GM21390 (cell line): ENCODE results near the gene IRS2.
"Not testable (repeated sequence)": the region's sequence is repeated elsewhere in the genome, so short reads cannot be mapped to it uniquely, and the experiment has no call there.

Experiments
- ATAC-seq: cut with Tn5 transposase; IDR thresholded peaks from one replicate; pipeline ENCODE4 v1.9.1; 2021; ENCODE audit not compliant: unreplicated experiment

The IRS2 gene

GRCh38 chr13:109735436-109735966 is 50.9 kb downstream of the IRS2 start:
- ATAC-seq = no peak

GRCh38 chr13:109734002-109734785 is 52.2 kb downstream of the IRS2 start:
- no peak for ATAC-seq

- ATAC-seq = no peak
Measured at GRCh38 chr13:109733550-109733949, 52.8 kb downstream of the IRS2 start.

GRCh38 chr13:109732470-109733170 is 53.8 kb downstream of the IRS2 start:
- not testable (repeated sequence) for ATAC-seq

- ATAC-seq = no peak
Measured at GRCh38 chr13:109730812-109731335, 55.5 kb downstream of the IRS2 start.

- ATAC-seq = no peak
Measured at GRCh38 chr13:109728791-109729731, 57.3 kb downstream of the IRS2 start.

- no peak for ATAC-seq
Measured at GRCh38 chr13:109728061-109728460, 58.3 kb downstream of the IRS2 start.

- ATAC-seq = no peak
Measured at GRCh38 chr13:109727251-109727650, 59.1 kb downstream of the IRS2 start.

GRCh38 chr13:109725995-109726637 is 60.3 kb downstream of the IRS2 start:
- ATAC-seq = no peak

GRCh38 chr13:109725297-109725696 is 61.1 kb downstream of the IRS2 start:
- no peak for ATAC-seq

GRCh38 chr13:109724603-109725002 is 61.8 kb downstream of the IRS2 start:
- no peak for ATAC-seq

- ATAC-seq = no peak
Measured at GRCh38 chr13:109723046-109723445, 63.3 kb downstream of the IRS2 start.

- no peak for ATAC-seq
Measured at GRCh38 chr13:109722068-109722467, 64.3 kb downstream of the IRS2 start.

- ATAC-seq = no peak
Measured at GRCh38 chr13:109720758-109721184, 65.6 kb downstream of the IRS2 start.

- no peak for ATAC-seq
Measured at GRCh38 chr13:109719962-109720646, 66.3 kb downstream of the IRS2 start.

- ATAC-seq = no peak
Measured at GRCh38 chr13:109718726-109719125, 67.7 kb downstream of the IRS2 start.

GRCh38 chr13:109717686-109718085 is 68.7 kb downstream of the IRS2 start:
- ATAC-seq = no peak

- no peak for ATAC-seq
Measured at GRCh38 chr13:109715902-109716301, 70.5 kb downstream of the IRS2 start.

- ATAC-seq = no peak
Measured at GRCh38 chr13:109713681-109714080, 72.7 kb downstream of the IRS2 start.
